Activated naive CD4-positive, alpha-beta T cell treated with anti-CD3 and anti-CD28 coated beads, Interleukin-2, amount 10 ng/mL, durations not matched to agents 7 days and 5 days (primary cell): Measurements from ENCODE around the gene ATP6V0A4.

ENCODE experiments used
- CTCF ChIA-PET: fragments of 350-600 bp; sonication (Branson Sonifier 250); formaldehyde crosslinking; loops from one replicate; lab custom pipeline; 2021; ENCODE audit warnings: antibody characterized with exemption; lab: Charles Lee
- DNase-seq: peaks from one replicate; pipeline ENCODE4 v3.0.0-alpha.2; 2020
- H3K27ac Mint-ChIP-seq: one replicate; pipeline ENCODE4 v1.8.0; 2021; ENCODE audit warnings: mild to moderate bottlenecking, moderate library complexity, mixed read lengths
- H3K27me3 Mint-ChIP-seq: one replicate; pipeline ENCODE4 v1.8.0; 2021; ENCODE audit warnings: mild to moderate bottlenecking, mixed read lengths
- H3K36me3 Mint-ChIP-seq: one replicate; pipeline ENCODE4 v1.8.0; 2021; ENCODE audit warnings: mixed read lengths
- H3K4me1 Mint-ChIP-seq: one replicate; pipeline ENCODE4 v1.8.0; 2021; ENCODE audit warnings: mixed read lengths
- H3K4me3 Mint-ChIP-seq: one replicate; pipeline ENCODE4 v1.8.0; 2021; ENCODE audit warnings: mild to moderate bottlenecking, moderate library complexity, mixed read lengths
- H3K9me3 Mint-ChIP-seq: one replicate; pipeline ENCODE4 v1.8.0; 2021; ENCODE audit warnings: mixed read lengths

Gene ATP6V0A4

GRCh38 chr7:138797715-138798320 is at the start of gene ATP6V0A4, which contains the start of gene TMEM213:
Gene ATP6V0A4 (minus strand): TSS chr7:138798196. CDS start chr7:138771247, 26,949 bp downstream.
Gene TMEM213 (plus strand): TSS chr7:138797994. CDS start chr7:138798105, 111 bp downstream.
- Mint-ChIP-seq H3K27me3 (peaks cover 6% of the 10 kb centered on the region), H3K4me1 (peaks cover 28% of the 10 kb centered on the region), H3K4me3 (no peak within 1 kb of the TSS), H3K9me3 (peaks cover 6% of the 10 kb centered on the region), H3K36me3 (peaks cover 6% of the 10 kb centered on the region), H3K27ac (no peak within 1 kb of the TSS)
- DNase-seq = peak; percentile 30
- CTCF ChIA-PET = no interaction called here

DNA sequence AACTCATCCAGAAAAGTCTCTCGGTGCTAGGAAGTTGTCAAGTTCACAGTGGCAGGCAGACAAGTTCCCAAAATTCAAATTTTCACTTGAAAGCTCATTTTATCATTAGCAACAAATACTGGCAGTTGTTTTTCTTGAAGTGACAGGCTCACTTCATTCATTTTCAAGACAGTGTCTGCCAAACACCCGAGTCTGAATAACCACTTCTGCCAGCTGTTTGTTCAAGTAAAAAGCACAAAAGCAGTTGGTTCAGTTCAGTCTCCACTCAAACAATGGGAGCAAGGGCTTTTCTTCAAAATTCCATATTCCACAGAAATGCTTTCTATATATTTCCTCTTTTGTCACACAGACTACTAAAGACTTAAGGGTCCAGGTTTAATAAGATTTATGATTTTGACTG is 47.7 kb upstream of the ATP6V0A4 start:
- Mint-ChIP-seq H3K36me3 (no peaks in the 10 kb centered on the region), H3K27ac (no peak overlapping the region), H3K9me3 (no peaks in the 10 kb centered on the region), H3K4me3 (no peak overlapping the region), H3K27me3 (peaks cover 12% of the 10 kb centered on the region), H3K4me1 (no peaks in the 10 kb centered on the region)
- CTCF ChIA-PET = no interaction called here
- no peak for DNase-seq

- H3K4me1 Mint-ChIP-seq = no peaks in the 10 kb centered on the region
- H3K4me3 Mint-ChIP-seq = no peak overlapping the region
- no peak overlapping the region for H3K27ac Mint-ChIP-seq
- no peaks in the 10 kb centered on the region for H3K9me3 Mint-ChIP-seq
- no peaks in the 10 kb centered on the region for H3K36me3 Mint-ChIP-seq
- CTCF ChIA-PET = no interaction called here
- H3K27me3 Mint-ChIP-seq = peaks cover 21% of the 10 kb centered on the region
- no peak for DNase-seq
These were observed 45.9 kb upstream of the ATP6V0A4 start for GRCh38 chr7:138843632-138844580.

GRCh38 chr7:138842111-138842510 is 44.1 kb upstream of the ATP6V0A4 start:
- no peak overlapping the region for H3K27ac Mint-ChIP-seq
- H3K36me3 Mint-ChIP-seq = no peaks in the 10 kb centered on the region
- no peak overlapping the region for H3K4me3 Mint-ChIP-seq
- CTCF ChIA-PET = interaction anchor here (1.2 kb wide), 1 partner anchor 12 kb away, joined by 3 read pairs; no protein-coding TSS in a partner anchor
- H3K9me3 Mint-ChIP-seq = no peaks in the 10 kb centered on the region
- peaks cover 25% of the 10 kb centered on the region for H3K27me3 Mint-ChIP-seq
- no peak for DNase-seq
- no peaks in the 10 kb centered on the region for H3K4me1 Mint-ChIP-seq

- H3K27ac Mint-ChIP-seq = no peak overlapping the region
These were observed 40.2 kb upstream of the ATP6V0A4 start for GRCh38 chr7:138838166-138838565.

DNA sequence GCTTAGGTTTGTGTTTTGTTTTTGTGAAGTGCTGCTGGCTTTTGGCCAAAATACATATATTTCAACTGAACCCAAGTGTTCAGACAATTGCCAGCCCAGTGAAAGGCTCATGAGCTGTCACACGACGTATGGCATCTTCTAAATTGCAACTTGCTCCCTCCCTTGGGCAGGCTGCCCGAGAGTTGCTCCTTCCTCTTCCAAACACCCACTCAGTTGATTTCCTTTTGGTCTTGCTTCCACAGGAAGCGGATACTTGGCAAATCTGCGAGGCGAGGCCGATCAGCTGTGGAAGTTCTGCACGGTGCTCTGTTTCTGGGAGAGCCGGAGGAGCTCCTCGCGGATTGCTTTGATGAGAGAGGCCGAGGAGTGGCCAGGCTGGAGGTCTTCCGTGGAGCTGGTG is 39.6 kb upstream of the ATP6V0A4 start:
- no peaks in the 10 kb centered on the region for H3K9me3 Mint-ChIP-seq
- no peaks in the 10 kb centered on the region for H3K36me3 Mint-ChIP-seq
- H3K4me3 Mint-ChIP-seq = no peak overlapping the region
- CTCF ChIA-PET = no interaction called here
- DNase-seq = no peak
- no peak overlapping the region for H3K27ac Mint-ChIP-seq
- H3K27me3 Mint-ChIP-seq = peaks cover 26% of the 10 kb centered on the region
- peaks cover 7% of the 10 kb centered on the region for H3K4me1 Mint-ChIP-seq

More at GRCh38 chr7:138838166-138838565, 40.2 kb upstream of the ATP6V0A4 start:
- Mint-ChIP-seq H3K4me3 (no peak overlapping the region), H3K36me3 (no peaks in the 10 kb centered on the region), H3K27me3 (peaks cover 26% of the 10 kb centered on the region), H3K9me3 (no peaks in the 10 kb centered on the region), H3K4me1 (peaks cover 7% of the 10 kb centered on the region)
- no peak for DNase-seq
- CTCF ChIA-PET = no interaction called here

DNA sequence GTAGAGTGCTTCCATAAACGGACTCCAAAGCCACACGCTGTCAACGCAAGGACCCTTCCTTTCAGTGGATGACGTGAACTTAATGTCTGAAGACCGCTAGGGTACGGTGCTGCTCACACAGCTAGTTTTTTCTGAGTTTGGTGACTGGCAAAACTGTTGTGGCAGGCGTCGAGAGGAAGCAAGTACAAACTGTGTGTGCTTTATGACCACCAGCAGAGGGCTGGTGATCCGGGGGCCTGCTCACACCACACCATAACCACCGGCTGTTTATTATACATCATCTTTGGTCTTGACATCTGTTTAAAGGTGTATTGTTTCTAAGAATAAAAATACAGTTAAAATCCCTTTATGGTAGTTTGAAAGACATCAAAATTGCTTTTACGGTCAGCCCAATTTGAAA is 37.1 kb upstream of the ATP6V0A4 start:
- CTCF ChIA-PET = no interaction called here
- peaks cover 7% of the 10 kb centered on the region for H3K4me1 Mint-ChIP-seq
- H3K4me3 Mint-ChIP-seq = no peak overlapping the region

GRCh38 chr7:138834583-138834982 is 36.6 kb upstream of the ATP6V0A4 start:
- Mint-ChIP-seq H3K4me3 (no peak overlapping the region), H3K36me3 (no peaks in the 10 kb centered on the region), H3K9me3 (no peaks in the 10 kb centered on the region), H3K4me1 (peaks cover 7% of the 10 kb centered on the region), H3K27ac (no peak overlapping the region), H3K27me3 (peaks cover 13% of the 10 kb centered on the region)
- no peak for DNase-seq
- CTCF ChIA-PET = no interaction called here

More for the DNA sequence above, 37.1 kb upstream of the ATP6V0A4 start:
- Mint-ChIP-seq H3K27ac (no peak overlapping the region), H3K9me3 (no peaks in the 10 kb centered on the region), H3K36me3 (no peaks in the 10 kb centered on the region), H3K27me3 (peaks cover 15% of the 10 kb centered on the region)
- DNase-seq = no peak

DNA sequence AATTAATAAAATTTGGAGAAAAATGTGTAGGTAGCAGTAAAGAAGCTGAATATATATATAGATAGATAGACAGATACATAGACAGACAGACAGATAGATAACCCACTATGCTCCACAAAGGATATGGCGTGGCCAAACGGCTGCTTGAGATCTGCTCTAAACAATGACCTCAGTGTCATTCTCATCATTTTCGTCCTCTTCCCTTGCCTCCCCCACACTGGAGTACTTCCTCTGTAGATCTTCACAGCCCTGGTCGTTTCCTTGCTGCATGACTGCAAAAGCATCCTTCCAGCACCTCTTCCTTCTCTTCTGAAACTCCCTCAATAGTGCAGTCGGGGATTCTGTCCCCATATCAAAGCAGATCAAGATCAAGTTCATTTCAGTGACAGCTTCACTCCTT is 35.6 kb upstream of the ATP6V0A4 start:
- Mint-ChIP-seq H3K36me3 (no peaks in the 10 kb centered on the region), H3K4me3 (no peak overlapping the region), H3K4me1 (peaks cover 7% of the 10 kb centered on the region), H3K9me3 (no peaks in the 10 kb centered on the region), H3K27ac (no peak overlapping the region), H3K27me3 (peaks cover 16% of the 10 kb centered on the region)
- DNase-seq = no peak
- CTCF ChIA-PET = interaction anchor here (0.6 to 1.3 kb wide), 2 partner anchors 95 to 528 kb away, joined by 3 to 4 read pairs; no protein-coding TSS in a partner anchor

DNA sequence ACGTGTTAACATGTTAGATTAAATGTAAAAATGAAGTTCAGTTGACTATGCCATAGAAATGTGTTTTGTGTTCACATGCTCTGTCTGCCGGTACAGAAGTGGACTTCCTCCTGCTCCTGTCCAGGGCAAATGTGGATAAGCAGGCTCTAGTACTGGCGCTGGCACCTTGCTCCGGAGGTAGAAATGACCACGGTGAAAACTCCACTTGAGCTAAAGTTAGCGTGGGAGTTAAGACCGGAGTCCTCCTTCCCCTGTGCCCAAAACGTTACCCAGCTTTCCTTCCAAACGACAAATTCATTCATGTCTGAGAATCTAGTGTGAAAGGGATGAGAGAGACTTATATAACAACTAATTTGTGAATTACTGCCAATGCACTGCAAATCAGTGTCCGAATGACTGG is 35.0 kb upstream of the ATP6V0A4 start:
- Mint-ChIP-seq H3K4me3 (no peak overlapping the region), H3K4me1 (peaks cover 7% of the 10 kb centered on the region), H3K9me3 (no peaks in the 10 kb centered on the region), H3K27ac (no peak overlapping the region), H3K27me3 (peaks cover 16% of the 10 kb centered on the region), H3K36me3 (no peaks in the 10 kb centered on the region)
- CTCF ChIA-PET = interaction anchor here (1.3 kb wide), 1 partner anchor 94 kb away, joined by 4 read pairs; no protein-coding TSS in a partner anchor
- DNase-seq = no peak

DNA sequence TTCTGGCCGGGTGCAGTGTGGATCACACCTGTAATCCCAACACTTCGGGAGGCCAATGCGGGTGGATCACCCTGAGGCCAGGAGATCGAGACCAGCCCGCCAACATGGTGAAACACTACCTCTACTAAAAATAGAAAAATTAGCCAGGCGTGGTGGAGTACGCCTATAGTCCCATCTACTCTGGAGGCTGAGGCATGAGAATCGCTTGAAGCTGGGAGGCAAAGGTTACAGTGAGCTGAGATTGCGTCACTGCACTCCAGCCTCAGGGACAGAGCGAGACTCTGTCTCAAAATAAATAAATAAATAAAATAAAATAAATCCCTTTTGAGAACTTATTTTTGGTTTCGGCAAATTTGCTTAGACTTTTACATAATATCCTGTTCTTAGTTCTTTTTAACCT is 31.3 kb upstream of the ATP6V0A4 start:
- CTCF ChIA-PET = interaction anchor here (1.5 kb wide), 1 partner anchor 13 kb away, joined by 3 read pairs; no protein-coding TSS in a partner anchor
- Mint-ChIP-seq H3K27ac (no peak overlapping the region), H3K9me3 (no peaks in the 10 kb centered on the region)

DNA sequence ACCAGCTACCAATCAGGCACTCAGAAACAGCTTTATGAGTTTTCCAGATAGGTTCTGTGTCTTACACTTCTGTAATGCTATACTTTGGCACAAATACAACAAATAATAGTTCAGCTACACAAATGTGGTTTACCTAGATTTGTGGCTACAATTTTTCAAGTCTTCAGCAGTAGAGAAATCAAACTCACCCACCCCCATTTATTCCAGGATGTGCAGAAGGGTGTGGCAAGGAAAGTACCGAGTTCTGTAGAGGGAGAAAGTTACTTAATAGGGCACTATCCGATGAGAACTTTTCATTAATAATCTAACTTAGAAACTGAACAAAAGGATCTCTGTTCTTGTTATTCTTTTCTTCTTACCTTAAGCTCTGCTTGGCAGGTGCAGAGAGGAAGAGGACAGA is 30.3 kb upstream of the ATP6V0A4 start:
- no peaks in the 10 kb centered on the region for H3K36me3 Mint-ChIP-seq
- CTCF ChIA-PET = no interaction called here
- no peak overlapping the region for H3K27ac Mint-ChIP-seq
- H3K4me1 Mint-ChIP-seq = peaks cover 13% of the 10 kb centered on the region
- no peaks in the 10 kb centered on the region for H3K9me3 Mint-ChIP-seq
- H3K27me3 Mint-ChIP-seq = peaks cover 8% of the 10 kb centered on the region
- no peak for DNase-seq
- H3K4me3 Mint-ChIP-seq = no peak overlapping the region

More for the DNA sequence above, 31.3 kb upstream of the ATP6V0A4 start:
- peaks cover 19% of the 10 kb centered on the region for H3K4me1 Mint-ChIP-seq
- DNase-seq = no peak
- H3K4me3 Mint-ChIP-seq = no peak overlapping the region
- no peaks in the 10 kb centered on the region for H3K36me3 Mint-ChIP-seq
- peaks cover 13% of the 10 kb centered on the region for H3K27me3 Mint-ChIP-seq

DNA sequence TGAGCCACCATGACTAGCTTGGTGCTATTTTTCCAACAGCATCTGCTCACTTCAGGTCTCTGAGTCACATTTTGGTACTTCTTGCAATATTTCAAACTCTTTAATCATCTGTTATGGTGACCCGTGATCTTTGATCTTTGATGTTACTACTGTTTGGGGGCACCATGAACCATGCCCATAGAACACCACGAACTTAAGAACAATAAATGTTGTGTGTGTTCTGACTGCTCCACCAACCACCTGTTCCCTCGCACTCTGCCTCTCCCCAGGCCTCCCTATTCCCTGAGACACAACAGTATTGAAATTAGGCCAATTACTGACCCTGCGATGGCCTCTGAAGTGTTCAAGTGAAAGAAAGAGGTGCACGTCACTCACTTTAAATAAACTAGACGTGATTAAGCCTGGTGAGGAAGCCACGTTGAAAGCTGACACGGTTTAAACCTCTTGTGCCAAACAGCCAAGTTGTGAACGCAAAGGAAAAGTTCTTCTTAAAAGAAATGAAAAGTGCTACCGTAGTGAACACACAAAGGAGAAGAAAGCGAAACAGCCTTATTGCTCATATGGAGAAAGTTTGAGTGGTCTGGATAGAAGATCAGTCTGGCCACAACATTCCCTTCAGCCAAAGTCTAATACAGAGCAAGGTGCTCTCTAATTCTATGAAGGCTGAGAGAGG is 27.2 kb upstream of the ATP6V0A4 start:
- Mint-ChIP-seq H3K27me3 (peaks cover 4% of the 10 kb centered on the region), H3K9me3 (no peaks in the 10 kb centered on the region), H3K4me3 (no peak overlapping the region), H3K4me1 (peaks cover 13% of the 10 kb centered on the region), H3K27ac (peak overlapping the region; percentile 60), H3K36me3 (no peaks in the 10 kb centered on the region)
- CTCF ChIA-PET = no interaction called here
- DNase-seq = no peak
